Ascending aorta (tissue), 2 donors: ENCODE measurements around the gene BOD1L1. TPM values are rescaled to one million over a fixed set of nuclear protein-coding genes. Genes with fewer than 3 reads are reported as not detected.

ENCODE experiments used
- DNase-seq, 2 donors: peaks; one replicate each; pipeline ENCODE4 v3.0.0-alpha.2; 2019; ENCODE audit warnings: low spot score in 2 of 2
- H3K27ac ChIP-seq, 2 donors: fragments of 200-600 bp; sonication (generic); one replicate each; pipeline ENCODE4 v1.5.1; 2016 to 2017; ENCODE audit warnings: mild to moderate bottlenecking in 1 of 2
- H3K27me3 ChIP-seq: fragments of 200-600 bp; sonication (generic); one replicate; pipeline ENCODE4 v1.5.1; 2017
- H3K36me3 ChIP-seq, 2 donors: fragments of 200-600 bp; sonication (generic); one replicate each; pipeline ENCODE4 v1.5.1; 2016
- H3K4me1 ChIP-seq, 2 donors: fragments of 200-600 bp; sonication (generic); one replicate each; pipeline ENCODE4 v1.5.1; 2016 to 2017; ENCODE audit warnings: mild to moderate bottlenecking in 1 of 2
- H3K4me3 ChIP-seq, 2 donors: fragments of 200-600 bp; sonication (generic); one replicate each; pipeline ENCODE4 v1.5.1; 2016 to 2017; ENCODE audit warnings: mild to moderate bottlenecking in 1 of 2
- H3K9me3 ChIP-seq, 2 donors: fragments of 200-600 bp; sonication (generic); one replicate each; pipeline ENCODE4 v1.5.1; 2016
- CTCF ChIP-seq, 3 experiments: fragments of 200-600 bp in 2 of 3; fragments of 450-650 bp in 1 of 3; sonication (generic) in 2 of 3; IDR thresholded peaks; one replicate each; pipeline ENCODE4 v1.5.1; 2016 to 2019; ENCODE audit warnings: antibody characterized with exemption in 3 of 3, mild to moderate bottlenecking in 1 of 3, moderate library complexity in 1 of 3
- intact Hi-C: fragments of 100-400 bp; cut with DNase I; formaldehyde crosslinking; loops from one replicate; pipeline ENCODE4 v1.15.1; 2023
- total RNA-seq: library from RNA; depleted of rRNA; stranded (reverse); fragments of >200 nt; gene quantifications from one replicate; pipeline ENCODE4 v1.1.0, GENCODE V29; 2016

The BOD1L1 gene
- total RNA-seq, 1 donor from 2014 or later, result 8.4 TPM

GRCh38 chr4:13538427-13538973, 89.0 kb downstream of the BOD1L1 start:
- no peaks in the 10 kb centered on the region for H3K9me3 ChIP-seq
- H3K4me3 ChIP-seq, result peak overlapping the region in 1 of 2 donors; percentile 7
- no peak overlapping the region for H3K27ac ChIP-seq
- peaks cover 33% of the 10 kb centered on the region for H3K27me3 ChIP-seq
- H3K4me1 ChIP-seq, result peaks cover 0 to 11% of the 10 kb centered on the region in 2 donors
- TF ChIP-seq CTCF (IDR thresholded peaks at IDR 0.05), result no peak
- no peak for DNase-seq
- no peaks in the 10 kb centered on the region for H3K36me3 ChIP-seq
- intact Hi-C loops, result no loop called here

GRCh38 chr4:13537832-13538177, 89.7 kb downstream of the BOD1L1 start:
- intact Hi-C loops, result no loop called here
- DNase-seq, result no peak
- H3K36me3 ChIP-seq, result no peaks in the 10 kb centered on the region
- H3K27ac ChIP-seq, result no peak overlapping the region
- no peak overlapping the region for H3K4me3 ChIP-seq
- no peaks in the 10 kb centered on the region for H3K9me3 ChIP-seq
- peaks cover 0 to 11% of the 10 kb centered on the region in 2 donors for H3K4me1 ChIP-seq
- peaks cover 33% of the 10 kb centered on the region for H3K27me3 ChIP-seq
- no peak for TF ChIP-seq CTCF (IDR thresholded peaks at IDR 0.05)

- H3K27ac ChIP-seq, result no peak overlapping the region
- H3K9me3 ChIP-seq, result no peaks in the 10 kb centered on the region
- intact Hi-C loops, result no loop called here
- H3K4me1 ChIP-seq, result peaks cover 0 to 11% of the 10 kb centered on the region in 2 donors
- no peaks in the 10 kb centered on the region for H3K36me3 ChIP-seq
- H3K27me3 ChIP-seq, result peaks cover 33% of the 10 kb centered on the region
- no peak for TF ChIP-seq CTCF (IDR thresholded peaks at IDR 0.05)
- DNase-seq, result no peak
- H3K4me3 ChIP-seq, result no peak overlapping the region
Measured at GRCh38 chr4:13537011-13537831, 90.3 kb downstream of the BOD1L1 start.

- intact Hi-C loops, result no loop called here
- Histone ChIP-seq H3K36me3 (no peaks in the 10 kb centered on the region), H3K27me3 (peaks cover 31% of the 10 kb centered on the region), H3K27ac (no peak overlapping the region), H3K9me3 (no peaks in the 10 kb centered on the region), H3K4me3 (no peak overlapping the region), H3K4me1 (peaks cover 0 to 11% of the 10 kb centered on the region in 2 donors)
- no peak for DNase-seq
- TF ChIP-seq CTCF (IDR thresholded peaks at IDR 0.05), result no peak
Measured at GRCh38 chr4:13536607-13537006, 90.9 kb downstream of the BOD1L1 start.

- H3K27ac ChIP-seq, result no peak overlapping the region
- H3K9me3 ChIP-seq, result no peaks in the 10 kb centered on the region
- H3K4me3 ChIP-seq, result no peak overlapping the region
- H3K4me1 ChIP-seq, result peaks cover 0 to 11% of the 10 kb centered on the region in 2 donors
- DNase-seq, result no peak
- intact Hi-C loops, result no loop called here
- peaks cover 26% of the 10 kb centered on the region for H3K27me3 ChIP-seq
- no peak for TF ChIP-seq CTCF (IDR thresholded peaks at IDR 0.05)
- no peaks in the 10 kb centered on the region for H3K36me3 ChIP-seq
Measured at GRCh38 chr4:13535708-13536361, 91.7 kb downstream of the BOD1L1 start.
